SU-DHL-6 (cell line): ENCODE data around the gene CYP2D6.

Experiments
- H2AFZ ChIP-seq: fragments of 200-600 bp; sonication (generic); 2 replicates; pipeline ENCODE4 v1.6.1; 2014; ENCODE audit warnings: low read depth, mild to moderate bottlenecking, moderate library complexity, mixed read lengths, antibody characterized with exemption, low read length; ENCODE audit not compliant: severe bottlenecking
- H3F3A ChIP-seq: fragments of 200-600 bp; shearing (Covaris generic); 2 replicates; pipeline ENCODE4 v1.6.0; 2016; ENCODE audit warnings: antibody characterized with exemption, mild to moderate bottlenecking; ENCODE audit not compliant: insufficient read depth
- H3K27ac ChIP-seq: fragments of 200-600 bp; sonication (generic); 2 replicates; pipeline ENCODE4 v1.5.1; 2016; ENCODE audit warnings: low read depth, mild to moderate bottlenecking, low read length, moderate library complexity, mixed read lengths
- H3K27me3 ChIP-seq: fragments of 200-600 bp; sonication (generic), shearing (Covaris generic); 2 replicates; pipeline ENCODE4 v1.6.0; 2014; ENCODE audit warnings: mild to moderate bottlenecking, low read length
- H3K36me3 ChIP-seq: fragments of 200-600 bp; sonication (generic); 2 replicates; pipeline ENCODE4 v1.6.1; 2014; ENCODE audit warnings: mild to moderate bottlenecking, low read length, mixed read lengths
- H3K4me2 ChIP-seq: fragments of 300-600, 200-600 bp; shearing (Covaris generic), sonication (generic); 2 replicates; pipeline ENCODE4 v1.6.0; 2014; ENCODE audit warnings: low read length, low read depth, mild to moderate bottlenecking; ENCODE audit not compliant: poor library complexity, severe bottlenecking
- H3K4me3 ChIP-seq: fragments of 200-600 bp; sonication (generic); 2 replicates; pipeline ENCODE4 v1.5.1; 2014; ENCODE audit warnings: antibody characterized with exemption, low read length, mild to moderate bottlenecking, mixed read lengths; ENCODE audit not compliant: insufficient read depth, poor library complexity, severe bottlenecking
- H3K79me2 ChIP-seq: fragments of 200-600 bp; sonication (generic); 2 replicates; pipeline ENCODE4 v1.6.1; 2014; ENCODE audit warnings: mild to moderate bottlenecking, low read length, moderate library complexity; ENCODE audit not compliant: insufficient read depth
- H3K9ac ChIP-seq: fragments of 200-600 bp; sonication (generic); 2 replicates; pipeline ENCODE4 v1.7.0; 2014; ENCODE audit warnings: mild to moderate bottlenecking, low read length
- H3K9me2 ChIP-seq: fragments of 200-600 bp; sonication (generic); replicated peaks from 2 replicates; pipeline ENCODE4 v1.6.1; 2014; ENCODE audit warnings: low read length; ENCODE audit not compliant: insufficient read depth
- H3K9me3 ChIP-seq: fragments of 200-600 bp; sonication (generic); 2 replicates; pipeline ENCODE4 v1.6.1; 2014; ENCODE audit warnings: low read length, mixed read lengths; ENCODE audit not compliant: insufficient read depth
- H4K20me1 ChIP-seq: fragments of 200-600 bp; sonication (generic); 2 replicates; pipeline ENCODE4 v1.6.1; 2014; ENCODE audit warnings: low read depth, mild to moderate bottlenecking, antibody characterized with exemption, low read length, moderate library complexity, mixed read lengths
- CTCF ChIP-seq: fragments of 200-600 bp; sonication (generic); IDR thresholded peaks from one replicate; pipeline ENCODE4 v1.5.1; 2017; ENCODE audit warnings: antibody characterized with exemption, mild to moderate bottlenecking, low read length, moderate library complexity; ENCODE audit not compliant: insufficient read depth, poor library complexity, severe bottlenecking
- EZH2phosphoT487 ChIP-seq: fragments of 200-600 bp; sonication (generic), shearing (Covaris generic); conservative IDR thresholded peaks from 2 replicates; pipeline ENCODE4 v1.6.1; 2018; ENCODE audit warnings: mild to moderate bottlenecking, antibody characterized with exemption, low read length, moderate library complexity, mixed read lengths

The CYP2D6 gene

GRCh38 chr22:42156121-42156520, 25.5 kb upstream of the CYP2D6 start:
- TF ChIP-seq EZH2phosphoT487 = no peak
- no peak for TF ChIP-seq CTCF
- Histone ChIP-seq H3F3A (no peaks in the 10 kb centered on the region), H3K4me3 (no peak overlapping the region), H3K4me2 (no peak overlapping the region), H3K27ac (no peak overlapping the region), H3K79me2 (no peaks in the 10 kb centered on the region), H3K9me2 (no peaks in the 10 kb centered on the region), H3K27me3 (no peaks in the 10 kb centered on the region), H2AFZ (no peak overlapping the region), H3K36me3 (no peaks in the 10 kb centered on the region), H4K20me1 (no peaks in the 10 kb centered on the region), H3K9me3 (no peaks in the 10 kb centered on the region), H3K9ac (no peak overlapping the region)

- no peaks in the 10 kb centered on the region for H3K9me2 ChIP-seq
- no peak overlapping the region for H3K4me2 ChIP-seq
- no peak for TF ChIP-seq EZH2phosphoT487
- no peak for TF ChIP-seq CTCF
- no peak overlapping the region for H3K27ac ChIP-seq
- no peak overlapping the region for H3K4me3 ChIP-seq
- H3K27me3 ChIP-seq = no peaks in the 10 kb centered on the region
- no peak overlapping the region for H3K9ac ChIP-seq
- no peaks in the 10 kb centered on the region for H3K36me3 ChIP-seq
- H4K20me1 ChIP-seq = no peaks in the 10 kb centered on the region
- H3K9me3 ChIP-seq = no peaks in the 10 kb centered on the region
- H3K79me2 ChIP-seq = no peaks in the 10 kb centered on the region
- H3F3A ChIP-seq = no peaks in the 10 kb centered on the region
- no peak overlapping the region for H2AFZ ChIP-seq
Observed at GRCh38 chr22:42155053-42155543, 24.5 kb upstream of the CYP2D6 start.

- no peaks in the 10 kb centered on the region for H3K9me3 ChIP-seq
- no peak overlapping the region for H2AFZ ChIP-seq
- H3F3A ChIP-seq = no peaks in the 10 kb centered on the region
- H3K4me3 ChIP-seq = no peak overlapping the region
- H3K4me2 ChIP-seq = no peak overlapping the region
- no peaks in the 10 kb centered on the region for H3K9me2 ChIP-seq
- no peaks in the 10 kb centered on the region for H3K36me3 ChIP-seq
- no peaks in the 10 kb centered on the region for H3K27me3 ChIP-seq
- H4K20me1 ChIP-seq = no peaks in the 10 kb centered on the region
- H3K79me2 ChIP-seq = no peaks in the 10 kb centered on the region
- H3K27ac ChIP-seq = no peak overlapping the region
- H3K9ac ChIP-seq = no peak overlapping the region
- TF ChIP-seq CTCF (no peak), EZH2phosphoT487 (no peak)
Observed at GRCh38 chr22:42154293-42155052, 23.9 kb upstream of the CYP2D6 start.
